Raji (cell line): ENCODE results near the gene PLEKHH3.
A peak's percentile ranks its signal among the peaks of the same experiment; 100 is the strongest.

ENCODE experiments used
- POLR2A ChIP-seq: IDR thresholded peaks from 2 replicates; pipeline ENCODE4 v1.6.1; 2011; ENCODE audit warnings: low read depth, low read length, control low read depth; ENCODE audit not compliant: insufficient read depth

Gene PLEKHH3

DNA sequence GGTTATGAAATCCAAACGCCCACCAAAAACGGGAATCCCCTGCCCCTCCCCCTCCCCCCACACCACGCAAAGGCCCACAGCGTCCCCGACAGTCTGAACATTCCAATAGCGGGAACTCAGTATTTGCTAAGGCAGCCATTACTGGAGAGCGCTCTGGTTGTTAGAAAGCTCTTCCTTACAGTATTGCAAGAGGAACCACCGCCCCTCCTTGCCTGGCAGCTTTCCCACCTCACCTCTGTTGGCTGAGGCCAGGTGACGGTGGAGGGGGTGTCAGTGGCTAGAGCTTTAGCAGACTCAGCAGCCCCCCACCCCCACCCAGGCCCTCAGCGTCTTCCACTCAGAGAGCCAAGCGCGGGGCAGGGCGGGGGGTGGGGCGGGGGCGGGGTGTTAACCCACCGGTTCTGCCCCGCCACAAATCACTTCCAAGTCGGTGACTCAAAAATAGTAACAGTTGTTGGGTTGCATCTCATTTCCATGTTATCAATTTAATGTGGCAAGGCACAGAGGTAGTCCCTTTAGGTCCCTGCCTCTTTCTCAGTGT is 2.2 kb upstream of the PLEKHH3 start:
- 0 out of 2 replicates have a peak, but pooled peaks have one; percentile 18 for TF ChIP-seq POLR2A

- peak; percentile 74 for TF ChIP-seq POLR2A
These were observed 1.4 kb upstream of the PLEKHH3 start for GRCh38 chr17:42677921-42678781.

- TF ChIP-seq POLR2A, result no peak
These were observed 441 bp upstream of the PLEKHH3 start for GRCh38 chr17:42677012-42677857.

GRCh38 chr17:42675965-42676423 is 800 bp downstream of the PLEKHH3 start:
- TF ChIP-seq POLR2A, result no peak

- no peak for TF ChIP-seq POLR2A
These were observed 1.3 kb downstream of the PLEKHH3 start for GRCh38 chr17:42675348-42675964.

DNA sequence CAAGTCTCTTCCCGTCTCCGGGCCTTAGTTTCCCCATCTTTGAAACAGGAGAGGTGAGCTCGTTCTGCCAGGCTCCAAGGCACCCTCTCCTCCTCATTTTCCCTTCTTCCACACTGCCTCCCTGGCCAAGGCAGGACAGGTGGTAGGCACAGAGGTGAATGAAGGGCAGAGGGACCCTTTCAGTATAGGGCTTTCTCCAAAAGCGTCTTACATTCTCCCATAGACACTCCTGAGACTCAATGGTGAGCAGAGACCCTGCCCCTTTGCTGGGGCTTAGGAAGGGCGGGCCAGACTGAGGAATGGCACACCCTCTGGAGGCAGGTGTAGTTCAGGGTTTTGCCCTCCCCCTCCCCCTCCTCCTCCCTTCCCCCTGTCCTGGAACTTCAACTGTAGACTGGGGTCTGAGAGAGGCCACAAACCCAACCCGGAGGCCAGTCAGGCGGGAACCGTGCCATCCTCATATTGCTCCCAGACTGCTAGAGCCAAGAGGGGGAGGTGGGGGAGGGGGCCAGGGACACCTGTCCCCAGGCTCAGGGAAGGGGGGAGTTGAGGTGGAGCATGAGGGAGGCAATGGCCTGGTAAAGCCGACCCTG is 1.9 kb downstream of the PLEKHH3 start:
- no peak for TF ChIP-seq POLR2A

DNA sequence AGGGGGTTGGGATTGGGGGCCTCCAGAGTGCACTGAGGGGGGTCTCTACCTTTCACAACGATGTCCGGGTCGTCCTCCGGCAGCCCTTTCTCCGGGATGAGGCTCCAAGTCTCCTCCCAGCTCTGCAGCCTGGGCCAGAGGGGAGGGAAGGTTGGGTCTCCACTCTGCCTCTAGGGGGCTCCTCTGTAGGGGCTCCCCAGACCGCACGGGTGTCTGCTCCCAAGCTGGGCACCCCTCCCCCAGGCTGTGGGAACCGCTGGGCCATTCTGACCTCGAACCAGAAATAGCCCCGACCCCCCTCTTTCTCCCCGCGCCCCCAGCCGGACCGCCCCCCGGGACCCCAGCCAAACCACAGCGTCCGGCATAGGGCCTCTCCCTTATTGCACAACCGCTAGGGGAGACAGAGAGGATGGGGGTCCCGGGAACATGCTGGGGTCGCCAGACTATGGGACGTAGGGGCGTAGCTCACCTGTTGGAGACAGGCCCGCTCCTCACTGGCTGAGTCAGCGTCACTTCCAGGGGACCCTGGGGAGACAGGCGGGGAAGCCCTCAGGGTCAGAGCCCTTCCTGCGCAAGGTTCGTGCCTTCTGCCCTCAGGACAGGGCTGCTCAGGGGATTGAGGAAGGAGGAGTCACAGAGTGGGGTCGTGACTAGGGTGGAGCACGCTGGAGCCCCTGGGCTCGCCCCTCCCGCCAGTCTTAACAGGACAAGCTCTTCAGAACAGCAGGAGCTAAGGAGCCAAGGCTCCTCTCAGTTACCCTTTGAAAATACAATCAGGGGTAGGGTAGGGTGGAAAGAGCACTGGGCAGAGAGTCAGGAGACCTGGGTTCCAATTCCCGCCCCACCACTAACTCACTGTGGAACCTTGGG is 2.7 kb downstream of the PLEKHH3 start:
- TF ChIP-seq POLR2A, result no peak

GRCh38 chr17:42673266-42673884 is 3.4 kb downstream of the PLEKHH3 start:
- TF ChIP-seq POLR2A, result no peak

GRCh38 chr17:42672038-42672437 is 4.8 kb downstream of the PLEKHH3 start:
- no peak for TF ChIP-seq POLR2A

DNA sequence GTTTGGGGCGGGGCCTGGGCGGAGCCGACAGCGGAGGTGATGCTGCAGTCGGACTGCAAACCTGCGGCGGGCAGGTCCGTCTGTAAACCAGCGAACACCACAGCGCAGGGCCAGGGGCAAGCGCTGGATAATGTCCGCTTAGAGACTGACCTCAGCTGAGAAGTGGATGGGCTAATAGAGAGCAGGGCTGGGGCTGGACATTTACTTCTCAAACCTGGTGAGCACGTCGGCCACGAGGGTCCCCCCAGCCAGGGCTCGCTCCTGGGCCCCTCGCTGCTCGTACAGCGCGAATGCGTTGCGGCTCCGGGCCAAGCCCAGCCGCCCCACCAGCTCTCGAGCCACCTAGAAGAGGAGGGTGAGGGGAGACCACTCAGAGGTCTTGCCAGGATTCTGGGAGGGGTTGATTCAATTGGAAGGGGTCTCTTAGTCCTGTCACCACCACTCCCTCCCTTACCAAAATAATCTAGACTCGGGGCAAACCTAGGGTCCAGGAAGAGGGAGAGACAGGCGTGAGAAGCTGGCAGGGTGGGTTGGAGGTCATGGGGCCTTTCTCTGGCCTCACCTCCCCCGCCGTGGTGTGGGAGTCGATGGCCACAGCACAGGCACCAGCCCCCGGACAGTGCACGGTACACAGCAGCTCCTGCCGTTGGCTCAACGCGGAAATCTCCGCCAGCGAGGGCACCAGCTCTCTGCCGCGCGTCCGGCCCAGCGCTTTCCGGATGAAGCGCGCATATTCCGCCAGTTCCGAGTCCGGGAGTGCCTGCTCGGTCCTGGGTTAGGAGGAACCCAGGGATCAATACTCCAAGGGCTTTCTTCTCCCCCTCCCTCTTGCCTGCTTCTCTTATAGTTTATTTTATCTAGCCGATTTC is 5.8 kb downstream of the PLEKHH3 start:
- no peak for TF ChIP-seq POLR2A

DNA sequence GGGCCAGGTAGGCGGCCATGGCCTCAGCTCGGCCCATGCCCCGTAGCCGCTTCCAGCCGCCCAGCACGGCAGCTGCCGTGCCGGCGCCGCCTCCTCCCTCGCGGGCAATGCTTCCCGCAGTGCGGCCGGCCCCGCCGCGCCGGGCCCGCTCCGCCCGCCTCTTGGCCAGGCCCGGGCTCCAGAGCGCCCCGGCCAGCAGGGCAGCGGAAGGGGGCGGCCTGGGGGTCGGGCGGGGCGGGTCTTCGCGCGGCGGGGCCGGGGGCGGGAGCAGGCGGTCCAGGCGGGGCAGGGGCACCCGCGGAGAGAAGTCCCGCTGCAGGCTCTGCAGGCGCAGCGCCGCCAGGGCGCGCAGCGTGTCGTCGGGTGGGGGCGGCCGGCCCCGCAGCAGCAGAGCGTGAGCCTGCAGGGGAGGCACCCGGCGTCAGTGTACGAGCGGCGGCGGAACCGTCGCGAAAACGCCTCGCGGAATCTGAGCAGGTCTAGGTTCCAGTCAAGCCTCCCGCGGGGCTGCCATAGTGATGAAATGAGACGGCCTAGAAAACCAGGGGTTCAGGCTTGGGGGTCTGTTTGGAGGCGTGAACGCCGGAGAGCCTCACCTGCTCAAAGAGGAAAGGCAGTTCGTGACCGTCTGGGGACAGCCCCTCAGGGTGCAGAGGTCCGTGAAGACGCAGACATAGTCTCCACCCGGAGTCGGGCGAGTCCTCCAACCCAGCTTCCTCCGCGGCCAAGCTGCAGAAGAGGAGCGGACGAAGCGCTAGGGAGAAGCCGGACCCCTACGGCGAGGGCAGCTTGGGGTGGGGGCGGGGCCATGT is 6.6 kb downstream of the PLEKHH3 start:
- no peak for TF ChIP-seq POLR2A

DNA sequence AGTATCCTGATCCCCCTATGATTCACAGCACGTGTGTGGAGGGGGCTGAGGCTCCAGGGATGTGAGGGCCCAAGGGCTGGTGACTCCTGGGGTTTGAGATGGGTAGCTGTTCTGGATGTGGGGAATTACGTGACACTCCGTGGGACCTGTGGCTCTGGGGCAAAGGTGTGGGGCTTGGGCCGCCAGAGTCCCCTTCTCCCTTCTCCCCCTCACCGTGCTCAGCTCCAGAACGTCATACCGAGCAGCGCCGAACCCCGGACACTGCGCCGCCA is 7.2 kb downstream of the PLEKHH3 start:
- no peak for TF ChIP-seq POLR2A
